Stimulated activated CD8-positive, alpha-beta memory T cell treated with anti-CD3 and anti-CD28 coated beads, Interleukin-4, amount 100 ng/mL, for 4 hours (primary cell): ENCODE results near the gene CAMK1G.

ENCODE experiments used
- DNase-seq, 2 donors: peaks; one replicate each; pipeline ENCODE4 v3.0.0-alpha.2; 2020; ENCODE audit warnings: low read depth in 2 of 2, low spot score in 1 of 2

Gene CAMK1G

DNA sequence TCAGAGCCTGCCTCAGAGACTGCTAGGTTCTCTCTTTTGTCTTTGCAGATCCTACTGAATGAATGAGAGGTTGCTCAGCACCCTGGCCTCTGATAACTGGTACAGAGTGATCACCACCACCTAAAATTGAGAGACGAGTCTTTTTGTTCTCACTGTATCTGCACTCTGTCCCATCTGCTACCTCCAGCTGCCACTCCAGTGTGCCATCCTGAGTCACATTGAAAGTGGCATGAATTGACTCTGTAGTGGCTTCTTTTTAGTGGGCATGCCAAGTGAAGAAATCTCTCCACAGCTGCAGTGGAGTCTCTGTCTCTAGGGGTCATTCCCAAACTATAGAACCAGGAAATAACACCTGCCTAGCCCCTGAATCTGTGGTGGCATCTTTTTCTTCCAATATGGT lies 14.7 kb downstream of the CAMK1G start:
- DNase-seq: no peak

DNA sequence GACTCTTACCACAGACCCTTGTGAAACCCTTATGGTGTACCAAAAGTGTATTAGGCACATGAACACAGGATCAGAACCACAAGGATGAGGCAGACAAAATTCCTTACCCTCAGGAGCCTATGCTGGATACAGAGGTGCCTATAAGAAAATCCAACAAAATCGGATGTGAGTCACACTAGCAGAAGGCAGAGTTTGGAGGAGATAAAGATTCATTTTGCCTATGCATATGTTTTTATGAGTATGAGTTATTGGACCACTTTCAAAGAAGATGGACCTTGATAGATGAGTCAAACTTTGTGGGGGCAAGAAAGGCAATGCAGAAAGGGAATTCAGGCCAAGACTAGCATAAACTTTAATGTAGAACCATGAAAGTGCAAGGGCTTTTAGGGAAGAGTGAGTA lies 17.0 kb downstream of the CAMK1G start:
- no peak for DNase-seq

DNA sequence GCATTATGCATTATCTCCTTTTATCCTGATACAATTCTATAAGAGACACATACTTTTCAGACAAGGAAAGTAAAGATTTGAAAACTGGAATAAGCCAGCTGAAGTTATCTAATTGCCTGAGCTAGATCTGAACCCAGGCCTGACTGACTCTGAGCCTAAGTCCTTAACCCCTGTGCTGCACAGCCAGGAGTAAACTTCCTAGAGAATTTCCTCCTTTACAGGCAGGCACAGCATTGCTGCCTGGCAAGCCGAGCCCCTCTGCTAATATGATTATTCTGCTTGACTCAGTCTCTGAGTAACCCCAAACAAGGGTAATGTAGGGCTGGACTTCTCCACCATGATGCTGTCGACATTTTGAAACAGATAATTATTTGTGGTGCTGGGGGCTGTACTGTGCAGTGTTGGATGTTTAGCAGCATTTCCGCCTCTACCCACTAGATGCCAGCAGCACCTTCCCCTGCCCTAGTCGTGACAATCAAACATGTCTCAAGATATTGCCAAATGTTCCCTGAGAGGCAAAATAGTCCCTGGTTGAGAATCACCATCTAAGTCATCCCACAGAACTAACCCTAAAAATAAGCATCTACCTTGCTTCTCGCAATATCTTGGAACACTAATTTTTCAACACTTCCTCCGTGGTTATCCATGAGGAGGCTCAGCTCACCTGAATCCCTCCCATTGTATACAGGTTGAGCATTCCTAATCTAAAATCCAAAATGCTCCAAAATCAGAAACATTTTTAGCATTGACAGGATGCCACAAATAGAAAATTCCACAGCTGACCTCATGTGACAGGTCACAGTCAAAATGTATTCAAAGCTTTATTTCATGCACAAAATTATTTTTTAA lies 18.5 kb downstream of the CAMK1G start:
- no peak for DNase-seq

DNA sequence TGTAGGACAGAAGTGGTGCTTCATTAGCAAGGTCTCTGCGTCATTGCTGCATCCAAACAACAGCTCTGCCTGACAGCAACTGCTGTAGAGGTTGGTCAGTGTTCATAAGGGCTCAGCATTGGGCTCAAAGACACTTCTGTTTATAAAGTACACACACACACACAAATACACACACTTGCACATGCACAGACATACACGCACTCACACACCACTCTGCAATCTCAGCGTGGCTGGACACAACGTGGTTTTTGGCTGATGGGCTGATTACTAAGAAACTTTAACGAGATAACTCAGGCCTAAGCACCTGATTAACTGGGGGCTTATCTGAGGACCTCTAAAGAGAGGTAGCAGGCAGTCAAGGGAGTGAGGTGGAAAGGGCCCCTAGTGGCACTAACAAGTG lies 20.4 kb downstream of the CAMK1G start:
- no peak for DNase-seq

DNA sequence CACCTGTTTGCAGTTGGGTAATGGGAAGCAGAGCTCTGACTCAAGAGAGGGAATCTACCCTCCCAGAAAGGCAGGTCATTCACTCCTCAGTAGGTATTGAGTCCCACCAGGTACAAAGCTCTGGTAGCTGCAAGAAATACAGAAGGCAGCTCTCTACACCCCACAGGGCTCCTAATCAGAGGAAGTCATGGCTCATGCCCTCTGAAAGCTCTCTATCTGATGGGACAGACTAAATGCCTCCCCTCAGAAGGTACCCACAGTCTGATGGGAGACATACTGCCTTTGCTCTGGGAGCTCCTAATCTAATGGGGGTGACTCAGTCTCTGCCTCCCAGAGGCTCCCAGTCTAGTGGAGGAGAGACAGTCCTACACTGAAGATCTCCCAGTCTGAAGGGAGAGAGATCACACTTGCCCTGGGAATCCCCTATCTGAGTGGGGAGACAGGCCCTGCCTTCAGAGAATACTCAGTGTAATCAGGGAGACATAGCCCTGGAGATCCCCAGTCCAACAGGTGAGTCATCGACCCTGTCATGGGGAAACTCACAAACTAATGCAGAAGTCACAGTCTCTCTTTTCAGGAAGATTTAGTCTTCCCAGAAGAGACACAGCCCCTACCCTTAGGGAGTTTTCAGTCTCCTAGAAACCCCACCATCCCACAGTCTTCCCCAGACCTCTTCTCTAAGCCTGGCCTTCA lies 23.7 kb downstream of the CAMK1G start:
- DNase-seq: no peak

DNA sequence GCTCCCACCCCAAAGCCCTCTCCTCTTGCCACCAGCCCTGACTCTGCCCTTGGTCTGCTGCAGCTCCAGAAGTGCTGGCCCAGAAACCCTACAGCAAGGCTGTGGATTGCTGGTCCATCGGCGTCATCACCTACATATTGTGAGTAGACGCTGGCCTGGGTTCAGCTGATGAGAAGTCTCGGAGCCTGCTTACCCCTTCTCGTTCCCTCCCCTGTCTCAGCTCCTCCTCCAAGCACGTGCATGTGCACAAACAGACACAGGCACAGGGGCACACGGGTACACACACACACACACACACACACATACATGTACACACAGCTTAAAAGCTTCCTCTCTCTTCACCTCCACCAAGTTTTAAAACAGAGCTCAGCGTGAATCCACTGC lies 24.3 kb downstream of the CAMK1G start:
- no peak for DNase-seq

DNA sequence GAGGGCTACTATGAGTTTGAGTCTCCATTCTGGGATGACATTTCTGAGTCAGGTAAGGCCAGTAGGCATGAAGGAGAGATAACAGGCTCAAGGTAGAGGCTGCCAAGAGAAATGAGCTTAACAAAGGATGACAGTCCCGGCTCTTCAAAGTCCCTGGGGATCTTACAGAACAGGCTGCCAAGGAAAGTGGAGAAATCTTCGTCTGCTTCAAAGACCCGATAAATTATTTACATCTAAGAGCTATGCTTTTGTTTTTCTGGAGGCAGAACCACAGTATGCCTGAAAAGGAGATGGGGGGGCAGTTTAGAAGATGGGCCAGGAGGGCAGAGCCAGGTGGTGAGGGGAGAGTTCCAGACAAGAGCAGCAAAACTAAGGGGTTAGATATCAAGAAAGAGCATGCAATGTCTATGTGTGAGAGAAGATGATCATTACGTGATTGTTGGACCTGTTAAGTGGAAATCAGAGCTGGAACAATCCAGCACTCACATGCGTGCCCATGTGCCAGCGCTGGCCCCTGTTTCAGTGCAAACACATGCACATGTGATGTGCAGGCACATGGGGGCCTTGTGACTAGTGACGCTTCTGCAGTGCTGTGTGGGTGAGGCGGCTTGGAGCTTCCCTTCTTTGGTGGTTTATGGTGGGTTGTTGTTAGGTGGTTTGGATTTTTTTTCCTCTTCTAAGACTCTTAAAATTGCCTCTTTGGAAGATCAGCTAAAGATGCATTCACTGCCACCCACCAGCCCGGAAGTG lies 25.7 kb downstream of the CAMK1G start:
- no peak for DNase-seq

DNA sequence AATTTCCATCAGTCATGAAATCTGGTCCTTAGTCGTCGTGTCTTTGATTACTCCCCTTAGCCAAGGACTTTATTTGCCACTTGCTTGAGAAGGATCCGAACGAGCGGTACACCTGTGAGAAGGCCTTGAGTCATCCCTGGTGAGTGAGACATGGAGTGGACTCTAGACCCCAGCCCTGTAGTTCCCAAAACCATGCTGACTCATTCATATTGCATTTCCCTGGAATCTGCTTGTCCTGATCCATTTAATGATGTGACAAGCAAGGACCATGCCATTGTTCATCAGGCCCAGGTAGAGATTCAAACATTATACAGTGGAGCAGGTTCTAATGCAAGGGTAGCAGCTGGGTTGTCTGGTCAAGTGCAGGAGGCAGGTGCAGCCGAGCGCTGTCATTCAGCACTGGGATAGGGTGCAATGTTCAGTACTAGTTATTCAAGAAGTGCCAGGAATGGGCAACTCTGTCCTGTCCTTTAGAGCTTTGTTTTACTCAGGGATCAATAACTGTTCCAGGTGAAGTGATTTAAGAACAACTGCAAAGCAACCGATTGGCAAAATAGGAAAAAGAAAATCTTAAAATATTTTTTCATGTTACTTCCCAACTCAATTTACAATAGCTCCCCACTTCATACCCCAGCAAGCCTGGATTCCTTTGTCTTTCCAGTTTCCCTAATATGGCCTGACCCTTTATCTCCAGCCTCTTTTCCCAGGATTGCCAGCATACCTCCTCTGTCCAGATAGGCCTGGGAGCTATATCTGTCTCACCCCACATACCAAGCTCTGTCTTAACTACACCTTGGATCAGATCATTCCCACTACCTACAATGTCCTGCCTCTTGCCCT lies 26.5 kb downstream of the CAMK1G start:
- no peak for DNase-seq

DNA sequence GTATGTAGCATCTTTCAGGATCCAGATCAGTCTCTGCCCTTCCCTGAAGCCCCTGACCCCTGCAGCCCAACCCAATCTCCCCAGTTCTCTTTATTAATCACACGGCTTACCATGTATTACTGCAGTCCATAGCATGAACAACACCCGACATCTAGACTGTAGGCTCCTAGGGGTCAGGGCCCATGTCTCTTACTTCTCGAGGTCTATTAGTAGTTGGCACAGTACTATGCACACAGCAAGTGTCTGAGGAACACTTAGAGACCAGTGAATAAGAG lies 27.1 kb downstream of the CAMK1G start:
- no peak for DNase-seq

DNA sequence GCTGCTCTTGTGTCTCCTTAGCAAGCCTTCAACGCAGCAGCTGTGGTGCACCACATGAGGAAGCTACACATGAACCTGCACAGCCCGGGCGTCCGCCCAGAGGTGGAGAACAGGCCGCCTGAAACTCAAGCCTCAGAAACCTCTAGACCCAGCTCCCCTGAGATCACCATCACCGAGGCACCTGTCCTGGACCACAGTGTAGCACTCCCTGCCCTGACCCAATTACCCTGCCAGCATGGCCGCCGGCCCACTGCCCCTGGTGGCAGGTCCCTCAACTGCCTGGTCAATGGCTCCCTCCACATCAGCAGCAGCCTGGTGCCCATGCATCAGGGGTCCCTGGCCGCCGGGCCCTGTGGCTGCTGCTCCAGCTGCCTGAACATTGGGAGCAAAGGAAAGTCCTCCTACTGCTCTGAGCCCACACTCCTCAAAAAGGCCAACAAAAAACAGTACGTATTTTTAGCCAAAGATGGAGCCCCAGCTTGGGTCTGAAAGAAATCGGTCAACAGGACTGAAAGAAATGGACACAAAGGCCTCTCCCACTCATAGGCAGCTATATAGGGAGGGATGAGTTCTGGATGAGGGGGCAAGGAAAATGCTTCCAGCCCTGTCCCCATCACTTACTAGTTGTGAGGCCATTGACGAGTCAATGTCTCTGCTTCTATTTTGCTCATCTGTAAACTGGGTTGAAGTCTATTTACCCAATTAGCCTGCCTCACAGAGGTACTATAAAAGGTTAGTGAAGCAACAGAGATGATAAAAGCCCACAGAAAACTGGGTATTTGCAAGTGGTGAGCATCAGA lies 28.5 kb downstream of the CAMK1G start:
- no peak for DNase-seq

DNA sequence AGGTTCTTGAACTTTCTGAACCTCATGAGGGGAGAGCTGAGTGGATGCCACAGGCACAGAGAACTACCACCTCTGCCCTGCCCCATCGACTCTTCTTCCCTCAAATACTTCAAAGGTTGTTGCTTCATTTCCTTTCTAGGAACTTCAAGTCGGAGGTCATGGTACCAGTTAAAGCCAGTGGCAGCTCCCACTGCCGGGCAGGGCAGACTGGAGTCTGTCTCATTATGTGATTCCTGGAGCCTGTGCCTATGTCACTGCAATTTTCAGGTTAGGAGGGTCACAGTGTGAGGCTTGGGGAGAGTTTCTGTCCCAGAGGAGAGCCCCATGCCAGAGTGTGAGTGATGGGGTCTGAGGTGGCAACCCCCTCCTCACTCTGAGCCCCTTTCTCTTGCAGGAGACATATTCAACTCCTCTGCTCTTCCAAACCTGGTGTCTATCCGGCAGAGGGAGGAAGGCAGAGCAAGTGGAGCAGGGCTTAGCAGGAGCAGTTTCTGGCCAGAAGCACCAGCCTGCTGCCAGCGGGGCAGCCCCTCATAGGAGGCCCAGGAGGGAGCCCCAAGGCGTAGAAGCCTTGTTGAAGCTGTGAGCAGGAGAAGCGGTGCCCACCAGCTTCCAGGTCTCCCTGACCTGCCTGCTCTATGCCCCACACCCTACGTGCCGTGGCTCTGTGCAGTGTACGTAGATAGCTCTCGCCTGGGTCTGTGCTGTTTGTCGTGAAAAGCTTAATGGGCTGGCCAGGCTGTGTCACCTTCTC lies 29.3 kb downstream of the CAMK1G start:
- no peak for DNase-seq

DNA sequence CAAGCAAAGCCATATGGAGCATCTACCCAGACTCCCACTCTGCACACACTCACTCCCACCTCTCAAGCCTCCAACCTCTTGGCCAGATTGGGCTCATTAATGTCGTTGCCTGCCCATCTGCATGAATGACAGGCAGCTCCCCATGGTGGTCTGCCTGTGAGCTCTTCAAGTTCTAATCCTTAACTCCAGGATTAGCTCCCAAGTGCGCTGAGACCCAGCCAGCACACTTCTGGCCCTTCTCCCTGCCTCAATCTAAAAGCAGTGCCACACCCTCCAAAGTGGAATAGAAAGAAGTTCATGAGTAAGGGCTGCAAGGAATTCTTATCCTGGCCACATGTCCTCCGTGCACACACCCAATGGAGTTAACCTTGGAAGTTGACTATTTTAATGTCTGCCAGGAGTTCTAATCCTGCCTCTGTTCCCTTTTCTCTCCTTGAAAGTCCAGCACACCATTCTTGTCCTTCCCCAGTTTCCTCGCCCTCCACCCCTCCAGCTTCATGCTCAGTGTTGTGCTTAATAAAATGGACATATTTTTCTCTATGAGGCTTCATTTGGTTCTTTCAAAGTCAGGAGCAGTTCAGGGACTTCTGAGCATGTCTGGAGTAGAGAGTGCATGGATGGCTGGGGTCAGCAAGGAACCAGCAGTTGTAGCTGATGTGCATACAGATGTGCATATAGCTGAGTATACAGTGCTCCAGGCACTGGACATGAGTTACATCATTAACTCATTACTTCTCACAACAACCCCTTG lies 30.1 kb downstream of the CAMK1G start:
- no peak for DNase-seq

DNA sequence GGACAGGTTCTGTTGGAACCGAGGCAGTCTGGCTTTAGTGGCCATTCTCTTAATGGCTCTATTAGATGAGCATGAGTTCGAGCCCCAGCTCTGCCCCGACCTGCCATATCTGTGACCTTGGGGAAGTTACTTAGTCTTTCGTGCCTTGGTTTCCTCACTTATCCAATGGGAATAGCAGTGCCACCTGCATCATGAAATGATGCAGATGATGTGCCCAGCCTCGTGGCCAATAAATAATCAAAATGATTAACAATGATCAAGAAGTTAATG lies 30.6 kb downstream of the CAMK1G start:
- DNase-seq: no peak

DNA sequence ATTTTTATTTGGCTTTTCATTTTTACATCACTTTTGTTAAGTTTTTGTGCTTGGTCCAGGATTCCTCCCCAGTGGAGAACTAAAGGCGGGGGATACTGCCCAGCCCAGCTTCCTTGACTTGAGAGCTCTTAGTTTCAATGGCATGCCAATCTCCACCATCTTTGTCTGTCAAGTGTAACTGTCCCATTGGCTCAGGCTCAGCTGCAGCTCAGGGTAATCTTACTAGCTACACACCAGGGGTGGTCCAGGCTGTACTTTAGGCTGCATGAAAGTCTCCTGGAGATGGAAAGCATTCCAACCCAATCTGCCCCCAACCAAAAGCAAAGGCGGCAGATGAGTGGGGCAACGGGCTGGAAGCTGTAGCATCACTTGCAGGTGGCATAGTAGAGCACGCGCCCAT lies 31.4 kb downstream of the CAMK1G start:
- no peak for DNase-seq

DNA sequence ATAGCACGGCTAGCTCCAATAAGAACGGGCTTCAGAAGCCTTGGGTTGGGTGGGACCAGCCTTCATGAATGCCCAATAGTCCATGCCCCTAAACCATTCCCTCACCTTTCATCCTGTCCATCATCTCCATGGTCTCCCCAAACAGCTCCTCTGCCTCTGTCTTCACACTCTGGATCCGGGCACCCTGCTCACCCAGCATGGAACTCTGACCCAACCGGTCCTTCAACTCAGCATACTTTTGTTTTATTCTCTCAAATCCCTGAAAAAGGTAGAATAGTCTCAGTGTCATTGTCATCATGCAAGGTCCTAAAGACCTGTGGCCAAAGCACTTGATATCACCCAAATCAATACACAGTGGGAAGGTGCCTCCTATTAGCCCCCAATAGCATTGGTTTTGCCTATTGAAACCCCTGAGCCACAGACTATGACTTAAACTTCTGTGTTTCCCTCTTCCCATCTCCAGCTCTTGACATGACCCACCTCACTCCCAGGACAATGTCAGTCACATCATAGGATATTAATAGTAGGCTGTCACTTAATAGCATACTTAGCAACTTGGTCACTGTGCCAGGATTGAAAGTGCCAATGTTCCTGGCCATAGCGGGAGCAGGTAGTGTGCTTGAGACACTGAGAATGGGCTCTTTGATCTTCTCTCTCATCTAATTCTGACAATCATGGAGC lies 33.0 kb downstream of the CAMK1G start:
- no peak for DNase-seq

DNA sequence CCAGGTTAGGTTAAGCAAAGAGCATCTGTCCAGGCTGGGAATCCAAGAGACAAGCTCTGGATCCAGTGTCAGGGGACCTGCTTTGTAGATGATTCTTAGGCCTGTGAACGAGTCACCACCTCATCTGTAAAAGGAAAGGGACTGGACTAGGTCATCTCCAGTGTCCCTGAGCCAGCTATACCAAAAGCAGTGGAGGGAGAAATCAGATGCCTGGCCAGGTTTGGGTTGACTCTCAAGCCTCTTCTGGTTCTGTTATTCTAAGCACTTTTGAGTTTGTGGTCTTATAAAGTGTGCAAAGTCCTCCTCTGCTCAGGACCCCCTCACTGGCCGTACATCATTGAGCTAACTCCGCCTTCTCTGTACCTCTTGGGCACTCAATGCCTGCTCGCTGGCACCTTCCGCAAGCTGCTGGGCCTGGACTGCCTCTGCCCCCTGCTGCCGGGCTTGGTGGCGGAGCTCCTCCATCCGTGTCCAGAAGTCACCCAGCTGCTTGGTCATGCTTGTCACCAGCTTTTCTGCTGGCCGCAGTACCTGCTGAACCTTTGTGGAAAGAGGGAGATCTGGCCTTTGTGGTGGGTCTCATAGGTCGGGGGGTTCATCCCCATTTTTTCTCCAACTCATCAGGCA lies 33.6 kb downstream of the CAMK1G start:
- no peak for DNase-seq

DNA sequence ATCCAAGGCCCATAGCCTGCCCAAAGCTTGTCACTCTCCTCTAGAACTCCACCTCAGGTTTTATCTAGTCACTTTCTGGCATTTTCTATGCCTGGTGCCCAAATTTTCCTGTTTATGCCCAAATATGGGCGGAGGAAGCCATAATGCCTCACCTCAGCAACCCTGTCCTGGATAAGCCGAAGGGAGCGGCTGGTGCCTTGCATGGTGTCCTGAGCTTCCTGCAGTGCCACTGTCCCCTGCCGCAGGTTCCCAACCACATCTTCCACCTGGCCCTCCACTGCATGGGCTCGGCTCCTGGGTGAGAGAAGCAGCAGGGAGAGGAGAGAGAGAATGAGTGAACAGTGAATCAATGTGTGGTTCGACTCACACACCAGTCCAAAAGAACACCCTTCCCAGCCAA lies 34.2 kb downstream of the CAMK1G start:
- no peak for DNase-seq

DNA sequence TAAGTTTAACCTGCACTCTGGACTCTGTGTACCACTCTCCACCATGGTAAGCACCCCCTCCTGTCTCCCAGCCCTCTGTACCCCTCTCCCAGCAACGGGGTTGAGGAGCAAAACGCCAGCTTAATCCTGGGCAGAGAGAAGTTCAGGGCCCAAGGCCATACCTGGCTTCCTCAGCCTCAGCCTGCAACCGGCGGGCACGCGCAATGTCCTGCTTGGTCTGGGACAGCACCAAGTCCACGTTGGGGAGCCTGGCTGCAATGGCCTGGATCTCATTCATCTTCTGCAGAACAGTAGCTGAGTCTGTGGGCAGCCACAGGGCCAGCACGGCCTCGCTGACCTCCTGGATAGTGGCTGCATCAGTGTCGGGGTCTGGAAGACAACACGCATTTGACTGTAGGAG lies 34.8 kb downstream of the CAMK1G start:
- DNase-seq: no peak
